Colonic mucosa (tissue), 4 donors: Measurements from ENCODE around the gene ICAM5. TPM values are rescaled to one million over a fixed set of nuclear protein-coding genes. Genes with fewer than 3 reads are reported as not detected.
A peak's percentile ranks its signal among the peaks of the same experiment; 100 is the strongest.

ENCODE experiments used
- DNase-seq: peaks from one replicate; pipeline ENCODE4 v3.0.0-alpha.2; 2020
- H3K27ac ChIP-seq: fragments of 200-600 bp; one replicate; pipeline ENCODE4 v1.8.0; 2021
- H3K27me3 ChIP-seq: fragments of 200-600 bp; one replicate; pipeline ENCODE4 v1.8.0; 2021
- H3K36me3 ChIP-seq: fragments of 200-600 bp; one replicate; pipeline ENCODE4 v1.8.0; 2021
- H3K4me1 ChIP-seq: fragments of 200-600 bp; one replicate; pipeline ENCODE4 v1.8.0; 2021; ENCODE audit warnings: mild to moderate bottlenecking
- H3K4me3 ChIP-seq: fragments of 200-600 bp; one replicate; pipeline ENCODE4 v1.8.0; 2021
- H3K9ac ChIP-seq, 2 donors: one replicate each; pipeline ENCODE4 v1.7.0; 2013; ENCODE audit warnings: control low read depth in 2 of 2, low read depth in 2 of 2, low read length in 2 of 2
- H3K9me3 ChIP-seq: fragments of 200-600 bp; one replicate; pipeline ENCODE4 v1.8.0; 2021
- intact Hi-C: fragments of 100-400 bp; cut with DNase I; formaldehyde crosslinking; loops from one replicate; pipeline ENCODE4 v1.14.1; 2022
- total RNA-seq, 2 donors: library from RNA; stranded (reverse); fragmentation: NEBNext Ultra II Directional in 1 of 2; extraction: Animal tissue kit (Norgen Biotek cat#: 25700) in 1 of 2; gene quantifications; one replicate each; pipeline ENCODE4 v1.2.1, GENCODE V29; 2021
- TF ChIP-seq, protein P1 (sequence below): fragments of 200-600 bp; IDR thresholded peaks from one replicate; pipeline ENCODE4 v1.8.0; 2022; ENCODE audit warnings: antibody characterized with exemption, mild to moderate bottlenecking
- donor health status: healthy.
- donor health status: DM: no; HTN: no; CAD: no.
- donor health status: DM: no; HTN: no; CAD: no.

ICAM5 gene
- total RNA-seq, 2 donors from 2014 or later = 0.74 to 1.3 TPM

DNA sequence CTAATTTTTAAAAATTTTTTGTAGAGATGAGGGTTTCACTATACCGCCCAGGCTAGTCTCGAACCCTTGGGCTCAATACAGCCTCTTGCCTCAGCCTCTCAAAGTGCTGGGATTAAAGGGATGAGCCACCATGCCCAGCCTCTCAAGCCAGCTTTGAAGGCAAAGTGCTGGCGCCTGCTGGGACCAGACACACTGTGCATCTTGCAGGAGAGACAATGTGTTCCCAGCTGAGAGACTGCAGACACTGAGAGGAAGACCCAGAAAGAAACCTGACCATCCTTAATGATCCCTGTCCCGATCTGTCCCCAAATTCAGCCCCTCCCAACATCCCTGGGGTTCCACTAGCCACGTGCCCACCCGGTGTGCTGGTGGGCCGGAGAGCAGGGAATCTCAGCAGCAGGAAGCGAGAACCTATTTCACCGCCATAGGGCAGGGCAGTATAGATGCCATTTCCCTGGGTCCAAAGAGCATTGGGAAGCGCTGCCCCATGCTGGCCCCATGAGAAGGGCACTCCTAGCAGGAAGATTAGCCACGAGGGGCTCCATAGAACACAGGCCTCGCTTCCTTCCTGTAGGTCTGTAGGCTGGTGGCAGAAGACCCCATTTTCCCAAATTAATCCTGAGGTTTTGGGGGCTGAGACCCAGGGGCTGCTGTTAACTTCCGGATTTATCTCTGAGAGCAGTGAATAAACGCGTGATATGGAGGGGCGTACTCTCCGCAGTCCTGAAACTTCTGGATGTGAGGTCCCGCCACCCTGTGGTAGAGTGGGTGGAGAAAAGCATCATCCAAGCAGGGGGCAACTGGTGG lies 42.6 kb downstream of the ICAM5 start:
- peak; percentile 70 for DNase-seq
- H3K27ac ChIP-seq = peak overlapping the region; percentile 84
- TF ChIP-seq, protein P1, sequence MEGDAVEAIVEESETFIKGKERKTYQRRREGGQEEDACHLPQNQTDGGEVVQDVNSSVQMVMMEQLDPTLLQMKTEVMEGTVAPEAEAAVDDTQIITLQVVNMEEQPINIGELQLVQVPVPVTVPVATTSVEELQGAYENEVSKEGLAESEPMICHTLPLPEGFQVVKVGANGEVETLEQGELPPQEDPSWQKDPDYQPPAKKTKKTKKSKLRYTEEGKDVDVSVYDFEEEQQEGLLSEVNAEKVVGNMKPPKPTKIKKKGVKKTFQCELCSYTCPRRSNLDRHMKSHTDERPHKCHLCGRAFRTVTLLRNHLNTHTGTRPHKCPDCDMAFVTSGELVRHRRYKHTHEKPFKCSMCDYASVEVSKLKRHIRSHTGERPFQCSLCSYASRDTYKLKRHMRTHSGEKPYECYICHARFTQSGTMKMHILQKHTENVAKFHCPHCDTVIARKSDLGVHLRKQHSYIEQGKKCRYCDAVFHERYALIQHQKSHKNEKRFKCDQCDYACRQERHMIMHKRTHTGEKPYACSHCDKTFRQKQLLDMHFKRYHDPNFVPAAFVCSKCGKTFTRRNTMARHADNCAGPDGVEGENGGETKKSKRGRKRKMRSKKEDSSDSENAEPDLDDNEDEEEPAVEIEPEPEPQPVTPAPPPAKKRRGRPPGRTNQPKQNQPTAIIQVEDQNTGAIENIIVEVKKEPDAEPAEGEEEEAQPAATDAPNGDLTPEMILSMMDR = no peak
- peaks cover 8% of the 10 kb centered on the region for H3K4me1 ChIP-seq
- H3K9ac ChIP-seq = peak overlapping the region; percentile 73 to 80
- H3K4me3 ChIP-seq = peak overlapping the region; percentile 85
- H3K27me3 ChIP-seq = no peaks in the 10 kb centered on the region
- H3K36me3 ChIP-seq = peaks cover 10% of the 10 kb centered on the region
- intact Hi-C loops = loop anchor here (5.0 kb wide), 1 partner anchor 65 kb away; no protein-coding TSS in a partner anchor
- no peaks in the 10 kb centered on the region for H3K9me3 ChIP-seq

DNA sequence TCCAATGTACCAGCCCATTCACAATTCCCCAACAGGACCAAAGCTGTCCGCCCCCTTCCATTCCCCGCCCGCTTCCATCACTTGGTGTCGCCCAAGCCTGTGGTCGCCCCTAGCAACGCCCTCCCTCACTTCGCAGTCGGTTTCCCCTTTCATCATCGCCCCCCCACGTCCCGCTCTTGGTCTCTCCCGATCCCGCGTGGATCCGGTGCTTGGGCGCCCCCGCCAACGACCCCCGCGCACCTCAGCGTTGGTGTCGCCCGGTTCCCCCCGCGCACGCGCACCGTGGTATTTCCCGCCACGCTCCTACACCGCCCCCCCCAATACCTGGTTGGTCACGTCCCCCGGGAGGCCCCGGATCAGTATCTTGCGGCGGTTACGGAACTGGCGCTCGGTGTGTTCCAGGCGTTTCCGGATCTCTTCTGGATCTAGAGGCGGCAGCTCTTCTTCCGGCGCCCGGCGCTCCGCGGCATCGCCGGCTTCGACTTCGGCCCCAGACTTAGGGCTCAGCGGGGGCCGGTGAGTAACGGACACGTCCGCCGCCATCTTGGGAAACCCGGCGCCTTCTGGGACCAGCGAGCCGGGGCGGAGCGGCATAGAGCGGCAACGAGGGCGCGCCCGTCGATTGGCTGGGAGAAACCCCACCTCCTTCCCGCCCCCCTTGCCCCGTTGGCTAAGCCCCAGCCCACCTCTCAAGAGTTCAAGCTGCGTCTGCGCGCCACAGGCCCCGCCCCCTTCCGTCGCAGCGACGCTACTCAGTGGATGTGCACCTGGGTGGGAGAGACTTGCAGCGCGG lies 43.4 kb downstream of the ICAM5 start, which contains the start of gene RAVER1:
Gene RAVER1, minus strand, starts transcription at position 565 of the 793 bp plus-strand sequence. Its CDS starts 22 bp downstream, at position 543.
- intact Hi-C loops = loop anchor here (5.0 kb wide), 1 partner anchor 66 kb away; no protein-coding TSS in a partner anchor
- peaks cover 8% of the 10 kb centered on the region for H3K4me1 ChIP-seq

DNA sequence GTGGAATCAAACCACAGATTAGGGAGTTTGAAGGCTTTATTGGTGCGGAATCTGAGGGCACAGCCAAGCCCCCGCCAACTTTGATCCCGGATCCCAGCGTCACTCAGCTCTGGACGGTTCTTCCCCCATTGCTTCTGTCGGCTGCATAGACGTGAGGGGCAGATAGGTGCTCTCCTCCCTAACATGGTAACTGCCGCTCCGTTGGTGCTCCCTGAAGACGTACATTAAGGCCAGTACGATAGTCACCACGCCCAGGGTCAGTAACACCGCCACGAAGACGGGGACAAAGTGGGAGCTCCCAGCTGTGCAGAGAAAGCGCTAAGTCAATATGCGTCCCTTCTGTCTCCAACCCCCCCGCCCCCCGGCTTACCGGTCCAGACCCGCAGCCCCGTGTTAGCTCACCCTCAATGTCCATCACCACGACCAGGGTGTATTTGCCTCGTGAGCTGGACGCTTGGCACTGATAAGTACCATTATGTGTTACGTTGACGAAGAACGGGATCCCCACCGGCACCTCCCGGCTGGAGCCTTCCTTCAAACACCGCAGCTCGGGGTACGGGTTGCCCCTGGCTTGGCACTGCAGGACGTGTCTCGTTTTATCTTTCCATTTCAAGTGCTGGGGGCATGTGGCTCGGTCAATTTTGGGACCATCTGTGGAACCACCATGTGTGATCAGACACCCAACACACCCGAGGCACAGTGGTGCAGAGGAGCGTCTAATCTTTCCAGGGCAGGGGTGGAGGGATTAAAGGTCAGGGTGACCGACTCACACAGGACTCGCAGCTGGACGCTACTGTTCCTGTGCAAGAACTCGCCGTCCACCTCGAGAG lies 44.2 kb downstream of the ICAM5 start:
- Histone ChIP-seq H3K27ac (peak overlapping the region; percentile 84), H3K4me3 (peak overlapping the region; percentile 85), H3K36me3 (peaks cover 5% of the 10 kb centered on the region), H3K27me3 (no peaks in the 10 kb centered on the region), H3K9ac (peak overlapping the region; percentile 56 to 73), H3K4me1 (peaks cover 8% of the 10 kb centered on the region), H3K9me3 (no peaks in the 10 kb centered on the region)
- intact Hi-C loops = loop anchor here (5.0 kb wide), 1 partner anchor 67 kb away; no protein-coding TSS in a partner anchor
- peak; percentile 60 for DNase-seq
- TF ChIP-seq, protein P1 = no peak

More for the DNA sequence above, 43.4 kb downstream of the ICAM5 start, which contains the start of gene RAVER1:
- TF ChIP-seq, protein P1 = no peak
- H3K9ac ChIP-seq = peak within 1 kb of the TSS; percentile 73 to 80
- peak within 1 kb of the TSS; percentile 85 for H3K4me3 ChIP-seq
- H3K27me3 ChIP-seq = no peaks in the 10 kb centered on the region
- H3K36me3 ChIP-seq = peaks cover 6% of the 10 kb centered on the region
- no peaks in the 10 kb centered on the region for H3K9me3 ChIP-seq
- H3K27ac ChIP-seq = peak within 1 kb of the TSS; percentile 84
- DNase-seq = peak; percentile 98

DNA sequence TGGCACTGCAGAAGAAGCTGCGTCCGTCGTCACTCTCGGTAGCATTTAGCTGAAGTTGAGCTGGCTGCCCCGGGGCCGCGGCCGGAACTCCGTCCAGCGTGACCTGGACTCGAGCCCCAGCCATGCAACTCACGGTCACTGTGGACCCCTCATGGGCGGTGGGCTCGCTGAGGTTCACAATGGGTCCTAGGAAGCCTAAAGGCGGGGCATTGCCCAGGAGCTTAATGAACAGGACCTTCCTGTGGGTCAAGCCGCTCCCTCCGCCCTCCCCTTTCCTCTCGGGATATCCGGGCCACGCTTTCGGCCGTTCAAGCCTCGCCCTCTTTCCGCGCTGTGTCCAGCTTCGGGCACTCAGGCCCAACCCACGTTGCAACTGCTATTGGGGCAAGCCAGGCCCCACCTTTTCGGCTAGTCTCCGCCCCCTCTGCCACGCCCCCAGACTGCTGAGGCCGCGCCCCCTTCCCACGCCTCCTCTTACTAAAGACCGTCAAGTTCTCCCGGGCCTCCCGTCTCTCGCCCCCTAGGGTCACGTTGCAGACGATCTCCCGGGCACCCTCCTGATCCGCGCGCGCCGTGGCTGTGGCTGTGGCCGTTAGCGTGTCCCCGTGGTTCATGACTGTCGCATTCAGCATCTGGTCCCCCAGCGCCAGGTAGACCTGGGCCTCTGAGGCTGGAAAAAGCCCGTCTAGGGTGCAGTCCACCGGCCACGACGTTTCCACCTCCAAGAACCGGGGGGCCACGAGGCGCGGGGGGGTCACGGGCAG lies 45.0 kb downstream of the ICAM5 start:
- peak; percentile 99 for DNase-seq
- H3K9me3 ChIP-seq = no peaks in the 10 kb centered on the region
- peak overlapping the region; percentile 52 to 73 for H3K9ac ChIP-seq
- peak overlapping the region; percentile 84 for H3K27ac ChIP-seq
- H3K4me3 ChIP-seq = peak overlapping the region; percentile 85
- H3K27me3 ChIP-seq = no peaks in the 10 kb centered on the region
- intact Hi-C loops = loop anchor here (5.0 kb wide), 2 partner anchors 48 to 67 kb away; partner anchors contain the start of gene TYK2
- TF ChIP-seq, protein P1 = no peak
- H3K4me1 ChIP-seq = peaks cover 8% of the 10 kb centered on the region
- peaks cover under 1% of the 10 kb centered on the region for H3K36me3 ChIP-seq
